HL-60 (cell line): Measurements from ENCODE around the gene ARHGAP24.

Experiments used
- GABPA ChIP-seq: IDR thresholded peaks from 2 replicates; pipeline ENCODE4 v1.6.1; 2012; ENCODE audit warnings: low read depth
- POLR2AphosphoS5 ChIP-seq: IDR thresholded peaks from 2 replicates; pipeline ENCODE4 v1.6.1; 2012; ENCODE audit warnings: low read depth
- TF ChIP-seq, protein P1 (sequence below): IDR thresholded peaks from one replicate; pipeline ENCODE4 v1.5.1; 2011; ENCODE audit warnings: low read length, control low read depth, inconsistent platforms; ENCODE audit not compliant: insufficient read depth
- TF ChIP-seq, protein P2 (sequence below): IDR thresholded peaks from 2 replicates; pipeline ENCODE4 v1.6.1; 2012; ENCODE audit warnings: low read depth; ENCODE audit not compliant: insufficient replicate concordance

DNA sequence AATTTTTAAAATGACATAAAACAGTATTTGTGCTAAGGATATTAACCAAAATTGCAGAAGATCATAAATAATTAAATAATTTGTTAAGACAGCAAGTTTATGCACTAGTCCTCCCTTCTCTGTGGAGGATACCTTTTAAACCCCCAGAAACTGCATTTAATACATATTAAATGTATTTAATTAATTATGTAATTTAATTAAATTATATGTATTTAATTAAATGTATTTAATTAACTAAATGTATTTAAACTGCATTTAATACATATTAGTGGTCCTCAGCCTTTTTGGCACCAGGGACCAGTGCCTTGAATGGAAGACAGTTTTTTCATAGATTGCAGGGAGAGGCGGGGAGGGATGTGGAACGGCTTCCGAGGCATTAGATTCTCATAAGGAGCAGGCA, 404.6 kb downstream of the ARHGAP24 start:
- TF ChIP-seq, protein P1, sequence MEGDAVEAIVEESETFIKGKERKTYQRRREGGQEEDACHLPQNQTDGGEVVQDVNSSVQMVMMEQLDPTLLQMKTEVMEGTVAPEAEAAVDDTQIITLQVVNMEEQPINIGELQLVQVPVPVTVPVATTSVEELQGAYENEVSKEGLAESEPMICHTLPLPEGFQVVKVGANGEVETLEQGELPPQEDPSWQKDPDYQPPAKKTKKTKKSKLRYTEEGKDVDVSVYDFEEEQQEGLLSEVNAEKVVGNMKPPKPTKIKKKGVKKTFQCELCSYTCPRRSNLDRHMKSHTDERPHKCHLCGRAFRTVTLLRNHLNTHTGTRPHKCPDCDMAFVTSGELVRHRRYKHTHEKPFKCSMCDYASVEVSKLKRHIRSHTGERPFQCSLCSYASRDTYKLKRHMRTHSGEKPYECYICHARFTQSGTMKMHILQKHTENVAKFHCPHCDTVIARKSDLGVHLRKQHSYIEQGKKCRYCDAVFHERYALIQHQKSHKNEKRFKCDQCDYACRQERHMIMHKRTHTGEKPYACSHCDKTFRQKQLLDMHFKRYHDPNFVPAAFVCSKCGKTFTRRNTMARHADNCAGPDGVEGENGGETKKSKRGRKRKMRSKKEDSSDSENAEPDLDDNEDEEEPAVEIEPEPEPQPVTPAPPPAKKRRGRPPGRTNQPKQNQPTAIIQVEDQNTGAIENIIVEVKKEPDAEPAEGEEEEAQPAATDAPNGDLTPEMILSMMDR, result no peak
- TF ChIP-seq, protein P2, sequence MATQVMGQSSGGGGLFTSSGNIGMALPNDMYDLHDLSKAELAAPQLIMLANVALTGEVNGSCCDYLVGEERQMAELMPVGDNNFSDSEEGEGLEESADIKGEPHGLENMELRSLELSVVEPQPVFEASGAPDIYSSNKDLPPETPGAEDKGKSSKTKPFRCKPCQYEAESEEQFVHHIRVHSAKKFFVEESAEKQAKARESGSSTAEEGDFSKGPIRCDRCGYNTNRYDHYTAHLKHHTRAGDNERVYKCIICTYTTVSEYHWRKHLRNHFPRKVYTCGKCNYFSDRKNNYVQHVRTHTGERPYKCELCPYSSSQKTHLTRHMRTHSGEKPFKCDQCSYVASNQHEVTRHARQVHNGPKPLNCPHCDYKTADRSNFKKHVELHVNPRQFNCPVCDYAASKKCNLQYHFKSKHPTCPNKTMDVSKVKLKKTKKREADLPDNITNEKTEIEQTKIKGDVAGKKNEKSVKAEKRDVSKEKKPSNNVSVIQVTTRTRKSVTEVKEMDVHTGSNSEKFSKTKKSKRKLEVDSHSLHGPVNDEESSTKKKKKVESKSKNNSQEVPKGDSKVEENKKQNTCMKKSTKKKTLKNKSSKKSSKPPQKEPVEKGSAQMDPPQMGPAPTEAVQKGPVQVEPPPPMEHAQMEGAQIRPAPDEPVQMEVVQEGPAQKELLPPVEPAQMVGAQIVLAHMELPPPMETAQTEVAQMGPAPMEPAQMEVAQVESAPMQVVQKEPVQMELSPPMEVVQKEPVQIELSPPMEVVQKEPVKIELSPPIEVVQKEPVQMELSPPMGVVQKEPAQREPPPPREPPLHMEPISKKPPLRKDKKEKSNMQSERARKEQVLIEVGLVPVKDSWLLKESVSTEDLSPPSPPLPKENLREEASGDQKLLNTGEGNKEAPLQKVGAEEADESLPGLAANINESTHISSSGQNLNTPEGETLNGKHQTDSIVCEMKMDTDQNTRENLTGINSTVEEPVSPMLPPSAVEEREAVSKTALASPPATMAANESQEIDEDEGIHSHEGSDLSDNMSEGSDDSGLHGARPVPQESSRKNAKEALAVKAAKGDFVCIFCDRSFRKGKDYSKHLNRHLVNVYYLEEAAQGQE, result no peak
- TF ChIP-seq POLR2AphosphoS5, result no peak
- no peak for TF ChIP-seq GABPA
